Measurements from ENCODE around the gene KLHL17. TPM values are rescaled to one million over a fixed set of nuclear protein-coding genes. Genes with fewer than 3 reads are reported as not detected.

KLHL17 gene
- total RNA-seq, 1 donor from 2014 or later, result 15.1 TPM

- Mint-ChIP-seq H3K4me1 (no peaks in the 10 kb centered on the region), H3K27ac (no peak overlapping the region), H3K27me3 (peaks cover 35% of the 10 kb centered on the region), H3K9me3 (no peaks in the 10 kb centered on the region), H3K36me3 (ENCODE audit: low read depth) (no peaks in the 10 kb centered on the region), H3K4me3 (no peak overlapping the region)
- ATAC-seq (ENCODE audit: low read depth), result no peak
- POLR2A ChIA-PET, result no interaction called here
- no peak for TF ChIP-seq CTCF (IDR thresholded peaks at IDR 0.05)
- DNase-seq, result no peak
- CTCF ChIA-PET, result no interaction called here
- intact Hi-C loops (cut with micrococcal nuclease), result no loop called here
Observed at GRCh38 chr1:931380-932172, 28.8 kb upstream of the KLHL17 start.

- Mint-ChIP-seq H3K4me3 (no peak overlapping the region), H3K27me3 (peaks cover 34% of the 10 kb centered on the region), H3K36me3 (ENCODE audit: low read depth) (no peaks in the 10 kb centered on the region), H3K9me3 (no peaks in the 10 kb centered on the region), H3K4me1 (no peaks in the 10 kb centered on the region), H3K27ac (no peak overlapping the region)
- POLR2A ChIA-PET, result no interaction called here
- intact Hi-C loops (cut with micrococcal nuclease), result no loop called here
- TF ChIP-seq CTCF (IDR thresholded peaks at IDR 0.05), result no peak
- CTCF ChIA-PET, result no interaction called here
- DNase-seq (no peak), ATAC-seq (ENCODE audit: low read depth) (no peak)
Observed at GRCh38 chr1:932173-932510, 28.2 kb upstream of the KLHL17 start.

GRCh38 chr1:932776-933602, 27.4 kb upstream of the KLHL17 start:
- ChIA-PET CTCF (no interaction called here), POLR2A (no interaction called here)
- no peaks in the 10 kb centered on the region for H3K4me1 Mint-ChIP-seq
- no peak for DNase-seq
- H3K4me3 Mint-ChIP-seq, result no peak overlapping the region
- intact Hi-C loops (cut with micrococcal nuclease), result no loop called here
- H3K9me3 Mint-ChIP-seq, result no peaks in the 10 kb centered on the region
- no peak for ATAC-seq (ENCODE audit: low read depth)
- H3K27me3 Mint-ChIP-seq, result peaks cover 30% of the 10 kb centered on the region
- TF ChIP-seq CTCF (IDR thresholded peaks at IDR 0.05), result no peak
- H3K27ac Mint-ChIP-seq, result no peak overlapping the region
- no peaks in the 10 kb centered on the region for H3K36me3 Mint-ChIP-seq (ENCODE audit: low read depth)

GRCh38 chr1:933603-933940, 26.8 kb upstream of the KLHL17 start:
- DNase-seq (no peak), ATAC-seq (ENCODE audit: low read depth) (no peak)
- CTCF ChIA-PET, result no interaction called here
- no peak overlapping the region for H3K4me3 Mint-ChIP-seq
- no peaks in the 10 kb centered on the region for H3K4me1 Mint-ChIP-seq
- intact Hi-C loops (cut with micrococcal nuclease), result no loop called here
- POLR2A ChIA-PET, result no interaction called here
- TF ChIP-seq CTCF (IDR thresholded peaks at IDR 0.05), result no peak
- no peaks in the 10 kb centered on the region for H3K36me3 Mint-ChIP-seq (ENCODE audit: low read depth)
- peaks cover 36% of the 10 kb centered on the region for H3K27me3 Mint-ChIP-seq
- H3K9me3 Mint-ChIP-seq, result no peaks in the 10 kb centered on the region
- no peak overlapping the region for H3K27ac Mint-ChIP-seq

GRCh38 chr1:934991-935750, 25.2 kb upstream of the KLHL17 start:
- peaks cover 39% of the 10 kb centered on the region for H3K27me3 Mint-ChIP-seq
- DNase-seq, result no peak
- no peak overlapping the region for H3K27ac Mint-ChIP-seq
- no peak for TF ChIP-seq CTCF (IDR thresholded peaks at IDR 0.05)
- H3K36me3 Mint-ChIP-seq (ENCODE audit: low read depth), result no peaks in the 10 kb centered on the region
- ChIA-PET CTCF (no interaction called here), POLR2A (no interaction called here)
- no peaks in the 10 kb centered on the region for H3K4me1 Mint-ChIP-seq
- H3K9me3 Mint-ChIP-seq, result no peaks in the 10 kb centered on the region
- no peak overlapping the region for H3K4me3 Mint-ChIP-seq
- ATAC-seq (ENCODE audit: low read depth), result no peak
- intact Hi-C loops (cut with micrococcal nuclease), result no loop called here
